Heart left ventricle (tissue), 16 donors: ENCODE measurements around the gene ZNF738. TPM values are rescaled to one million over a fixed set of nuclear protein-coding genes. Genes with fewer than 3 reads are reported as not detected.

Experiments
- ATAC-seq, 4 donors: fragments of 200-7000 bp; cut with Tn5 transposase; one replicate each; pipeline ENCODE4 v1.9.1; 2020 to 2022; ENCODE audit warnings: moderate library complexity in 4 of 4, mild to moderate bottlenecking in 3 of 4, moderate number of reproducible peaks in 1 of 4
- DNase-seq, 5 donors: peaks; one replicate each; pipeline ENCODE4 v3.0.0-alpha.2; 2020
- H3K27ac ChIP-seq, 12 donors: fragments of 200-600 bp; sonication (generic) in 4 of 12; one replicate each; pipeline versions ENCODE4 v1.5.0 to v1.8.0; 2016 to 2022; ENCODE audit warnings: mild to moderate bottlenecking in 2 of 12
- H3K27me3 ChIP-seq, 9 donors: fragments of 200-600 bp; sonication (generic) in 2 of 9; one replicate each; pipeline versions ENCODE4 v1.5.1 to v1.8.0; 2016 to 2022; ENCODE audit warnings: mild to moderate bottlenecking in 3 of 9
- H3K36me3 ChIP-seq, 9 donors: fragments of 200-600 bp; sonication (generic) in 2 of 9; one replicate each; pipeline versions ENCODE4 v1.5.0 to v1.8.0; 2018 to 2022; ENCODE audit warnings: mild to moderate bottlenecking in 2 of 9
- H3K4me1 ChIP-seq, 12 donors: fragments of 200-600 bp; sonication (generic) in 4 of 12; one replicate each; pipeline versions ENCODE4 v1.5.0 to v1.8.0; 2016 to 2022; ENCODE audit warnings: mild to moderate bottlenecking in 3 of 12
- H3K4me3 ChIP-seq, 12 donors: fragments of 200-600 bp; sonication (generic) in 4 of 12; one replicate each; pipeline versions ENCODE4 v1.5.0 to v1.8.0; 2017 to 2022; ENCODE audit warnings: mild to moderate bottlenecking in 9 of 12, moderate library complexity in 4 of 12
- H3K9me3 ChIP-seq, 12 donors: fragments of 200-600 bp; sonication (generic) in 4 of 12; one replicate each; pipeline versions ENCODE4 v1.5.0 to v1.8.0; 2016 to 2022; ENCODE audit warnings: mild to moderate bottlenecking in 1 of 12
- POLR2A ChIP-seq, 2 donors: fragments of 450-650 bp; IDR thresholded peaks; one replicate each; pipeline ENCODE4 v1.6.1; 2017; ENCODE audit warnings: antibody characterized with exemption in 2 of 2, mild to moderate bottlenecking in 2 of 2, moderate library complexity in 2 of 2
- WGBS, 4 donors: extraction: QIAGEN DNeasy Blood & Tissue Kit in 2 of 4; methylation state at CpG; one replicate each; pipeline versions ENCODE4 v1.1.5 to v1.1.7; 2013 to 2018; 5-methylcytosine and 5-hydroxymethylcytosine counted together
- intact Hi-C, 10 donors: fragments of 100-400 bp; cut with DNase I; formaldehyde crosslinking; loops; one replicate each; pipeline versions ENCODE4 v1.11.1 to v1.14.2; 2022
- polyA plus RNA-seq, 2 donors: library from polyadenylated mRNA; stranded (reverse); fragments of 200-250 nt; gene quantifications; one replicate each; pipeline ENCODE4 v1.2.3, GENCODE V29; 2013
- total RNA-seq, 9 donors: library from RNA; depleted of rRNA in 2 of 9; stranded (reverse); fragments of >200 nt in 2 of 9; fragmentation: NEBNext Ultra II Directional in 3 of 9; extraction: Animal tissue kit (Norgen Biotek cat#: 25700) in 3 of 9; gene quantifications; one replicate each; pipeline versions ENCODE4 v1.1.0 to v1.2.4, GENCODE V29; 2016 to 2023
- TF ChIP-seq, protein P1 (sequence below), 12 donors: fragments of 200-600 bp; sonication (generic) in 4 of 12; IDR thresholded peaks; one replicate each; pipeline versions ENCODE4 v1.5.0 to v1.8.0; 2018 to 2022; ENCODE audit warnings: antibody characterized with exemption in 12 of 12, mild to moderate bottlenecking in 5 of 12
- donor health status: ischemic (EF 13 %, LVEDD 7.1; RV severe dilation, severe dysfunction).
- donor health status: healthy with polysubstance abuse.
- donor health status: DM: no; HTN: yes; CAD: no.
- donor health status: DM: no; HTN: no; CAD: no.
- donor health status: ischemic (EF 25% LVEDD 6.9; RV normal size, moderate dysfunction).
- donor health status: ischemic (EF 25% LVEDD 5.7; RV mildly dilated, moderate dysfunction).
- donor health status: healthy.
- donor health status: DM: yes; HTN: yes; CAD: no.
- donor health status: ischemic (EF 35%, LVEDD 5.7; RV mildly dilated, moderate dysfunction).
- donor health status: nonischemic (EF 11% LVEDD 7.7; RV severe dilation, severe dysfunction).
- donor health status: DM: yes; HTN: yes; CAD: no.
- donor health status: PGD.
- donor health status: ischemic (EF 29% LVEDD 5.4; RV normal size, mild dysfunction).
- donor health status: nonischemic (EF 23%, LVEDD 6.1; RV moderate dilation, normal function).

Gene ZNF738
- total and polyA plus RNA-seq, 11 donors, result 2.0 to 6.0 (median 2.5) TPM

DNA sequence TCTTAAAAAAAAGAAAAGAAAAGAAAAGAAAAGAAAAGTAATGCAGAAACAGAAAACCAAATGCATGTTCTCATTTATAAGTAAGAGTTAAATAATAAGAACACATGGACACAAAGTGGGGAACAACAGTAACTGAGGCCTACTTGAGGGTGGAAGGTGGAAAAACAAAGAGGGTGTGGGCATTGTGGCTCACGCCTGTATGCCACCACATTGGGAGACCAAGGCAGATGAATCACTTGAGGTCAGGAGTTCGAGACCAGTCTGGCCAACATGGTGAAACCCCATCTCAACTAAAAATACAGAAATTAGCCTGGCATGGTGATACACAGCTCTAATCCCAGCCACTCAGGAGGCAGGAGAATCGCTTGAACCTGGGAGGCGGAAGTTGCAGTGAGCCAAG, 37.7 kb upstream of the ZNF738 start:
- no peak for DNase-seq
- ATAC-seq, result no peak
- Histone ChIP-seq H3K27ac (peak overlapping the region in 1 of 12 donors; percentile 77), H3K9me3 (peaks cover 0 to 16% (median 2%) of the 10 kb centered on the region in 12 donors), H3K36me3 (peaks cover 0 to 18% (median 2%) of the 10 kb centered on the region in 9 donors), H3K27me3 (no peaks in the 10 kb centered on the region), H3K4me1 (peaks cover 0 to 38% (median 18%) of the 10 kb centered on the region in 12 donors), H3K4me3 (no peak overlapping the region)
- no peak for TF ChIP-seq POLR2A (IDR thresholded peaks at IDR 0.05)
- TF ChIP-seq, protein P1, sequence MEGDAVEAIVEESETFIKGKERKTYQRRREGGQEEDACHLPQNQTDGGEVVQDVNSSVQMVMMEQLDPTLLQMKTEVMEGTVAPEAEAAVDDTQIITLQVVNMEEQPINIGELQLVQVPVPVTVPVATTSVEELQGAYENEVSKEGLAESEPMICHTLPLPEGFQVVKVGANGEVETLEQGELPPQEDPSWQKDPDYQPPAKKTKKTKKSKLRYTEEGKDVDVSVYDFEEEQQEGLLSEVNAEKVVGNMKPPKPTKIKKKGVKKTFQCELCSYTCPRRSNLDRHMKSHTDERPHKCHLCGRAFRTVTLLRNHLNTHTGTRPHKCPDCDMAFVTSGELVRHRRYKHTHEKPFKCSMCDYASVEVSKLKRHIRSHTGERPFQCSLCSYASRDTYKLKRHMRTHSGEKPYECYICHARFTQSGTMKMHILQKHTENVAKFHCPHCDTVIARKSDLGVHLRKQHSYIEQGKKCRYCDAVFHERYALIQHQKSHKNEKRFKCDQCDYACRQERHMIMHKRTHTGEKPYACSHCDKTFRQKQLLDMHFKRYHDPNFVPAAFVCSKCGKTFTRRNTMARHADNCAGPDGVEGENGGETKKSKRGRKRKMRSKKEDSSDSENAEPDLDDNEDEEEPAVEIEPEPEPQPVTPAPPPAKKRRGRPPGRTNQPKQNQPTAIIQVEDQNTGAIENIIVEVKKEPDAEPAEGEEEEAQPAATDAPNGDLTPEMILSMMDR (IDR thresholded peaks at IDR 0.05), result no peak
- 85 to 91% (median 90%) methylated on average over 4 of the region's 4 CpGs for WGBS, 4 donors
- intact Hi-C loops, result no loop called here

DNA sequence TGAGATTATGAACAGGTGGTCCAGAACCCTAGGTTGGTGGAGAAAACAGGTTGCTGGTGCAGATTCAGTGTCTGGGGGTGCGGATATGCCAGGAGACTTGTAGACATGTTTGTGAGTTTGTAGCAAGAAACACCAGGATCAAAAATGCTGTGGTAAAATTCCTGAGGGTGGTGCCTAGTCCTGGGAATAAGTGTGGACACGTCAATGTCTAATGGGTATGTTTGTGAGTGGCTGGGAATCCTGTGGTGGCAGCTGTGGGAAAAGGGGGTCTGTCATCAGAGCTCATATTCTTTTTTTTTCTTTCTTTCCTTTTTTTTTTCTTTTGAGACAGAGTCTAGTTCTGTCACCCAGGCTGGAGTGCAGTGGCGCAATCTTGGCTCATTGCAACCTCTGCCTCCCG, 36.8 kb upstream of the ZNF738 start:
- H3K4me3 ChIP-seq, result no peak overlapping the region
- H3K27me3 ChIP-seq, result no peaks in the 10 kb centered on the region
- intact Hi-C loops, result no loop called here
- H3K4me1 ChIP-seq, result peaks cover 0 to 38% (median 19%) of the 10 kb centered on the region in 12 donors
- 72 to 82% (median 74%) methylated on average over 4 of the region's 4 CpGs for WGBS, 4 donors
- ATAC-seq, result peak in 1 of 4 donors; percentile 54
- TF ChIP-seq, protein P1 (IDR thresholded peaks at IDR 0.05), result no peak
- TF ChIP-seq POLR2A (IDR thresholded peaks at IDR 0.05), result no peak
- peak overlapping the region; percentile 14 to 77 (median 54) for H3K27ac ChIP-seq
- no peak for DNase-seq
- H3K9me3 ChIP-seq, result peaks cover 0 to 19% (median 3%) of the 10 kb centered on the region in 12 donors
- H3K36me3 ChIP-seq, result peaks cover 0 to 26% (median 8%) of the 10 kb centered on the region in 9 donors

DNA sequence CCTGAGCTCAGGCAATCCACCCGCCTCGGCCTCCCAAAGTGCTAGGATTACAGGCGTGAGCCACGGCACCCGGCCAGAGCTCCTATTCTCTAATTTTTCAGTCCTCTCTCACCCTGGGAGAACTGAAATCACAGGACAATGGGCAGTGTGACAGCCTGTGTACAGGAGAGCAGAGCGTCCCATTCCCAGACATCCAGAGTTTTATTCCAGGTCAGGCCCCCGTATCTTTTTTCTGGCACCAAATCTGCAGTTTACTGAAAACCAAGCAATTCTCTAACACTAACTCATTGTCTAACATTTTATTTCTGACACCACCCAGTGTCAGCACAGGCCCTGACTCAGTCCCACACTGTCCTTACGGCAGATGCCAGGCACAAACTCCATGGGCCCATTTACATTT, 36.3 kb upstream of the ZNF738 start:
- DNase-seq (peak in 4 of 5 donors; percentile 30 to 43 (median 36)), ATAC-seq (peak; percentile 70 to 94 (median 92))
- TF ChIP-seq, protein P1 (IDR thresholded peaks at IDR 0.05), result no peak
- no peak for TF ChIP-seq POLR2A (IDR thresholded peaks at IDR 0.05)
- intact Hi-C loops, result no loop called here
- Histone ChIP-seq H3K36me3 (peaks cover 0 to 28% (median 8%) of the 10 kb centered on the region in 9 donors), H3K4me1 (peaks cover 0 to 36% (median 21%) of the 10 kb centered on the region in 12 donors), H3K9me3 (peaks cover 0 to 19% (median 3%) of the 10 kb centered on the region in 12 donors), H3K4me3 (no peak overlapping the region), H3K27me3 (no peaks in the 10 kb centered on the region), H3K27ac (peak overlapping the region; percentile 14 to 77 (median 54))
- WGBS, 4 donors, result 70 to 76% (median 72%) methylated on average over 8 of the region's 8 CpGs

DNA sequence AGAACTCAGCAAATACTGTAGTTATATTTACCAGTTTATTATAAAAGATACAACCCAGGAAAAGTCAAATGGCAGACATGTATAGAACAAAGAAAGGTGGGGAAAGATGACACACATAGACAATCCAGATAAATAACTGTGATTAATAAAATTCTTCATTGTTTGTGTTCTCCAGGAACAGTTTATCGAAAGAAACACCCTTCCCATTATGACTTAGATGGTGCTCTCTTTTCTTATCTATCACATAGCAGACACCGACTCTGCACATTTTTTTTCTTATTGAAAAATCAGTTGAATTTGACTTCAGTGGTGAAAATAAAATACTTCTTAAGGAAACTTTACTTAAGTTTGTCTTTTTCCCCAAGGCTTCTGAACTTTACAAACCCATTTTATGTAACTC, 35.8 kb upstream of the ZNF738 start:
- peaks cover 0 to 28% (median 8%) of the 10 kb centered on the region in 9 donors for H3K36me3 ChIP-seq
- intact Hi-C loops, result no loop called here
- no peak for ATAC-seq
- no peak for DNase-seq
- no peaks in the 10 kb centered on the region for H3K27me3 ChIP-seq
- peaks cover 0 to 36% (median 22%) of the 10 kb centered on the region in 12 donors for H3K4me1 ChIP-seq
- 47 to 82% (median 68%) methylated on average over 2 of the region's 2 CpGs for WGBS, 4 donors
- H3K4me3 ChIP-seq, result no peak overlapping the region
- peaks cover 0 to 19% (median 3%) of the 10 kb centered on the region in 12 donors for H3K9me3 ChIP-seq
- H3K27ac ChIP-seq, result peak overlapping the region in 8 of 12 donors; percentile 18 to 77 (median 55)
- TF ChIP-seq POLR2A (IDR thresholded peaks at IDR 0.05), result no peak
- TF ChIP-seq, protein P1 (IDR thresholded peaks at IDR 0.05), result no peak
